ENCODE measurements around the gene HSP90B1.

- TF ChIP-seq ELF4 (IDR thresholded peaks at IDR 0.05) (no peak; the same call in 1 of the 2 replicates), FOXM1 (IDR thresholded peaks at IDR 0.05; ENCODE audit: borderline replicate concordance) (no peak; the same call in 1 of the 2 replicates), SP1 (IDR thresholded peaks at IDR 0.05) (no peak), FOXA1 (IDR thresholded peaks at IDR 0.05) (no peak), PKNOX1 (IDR thresholded peaks at IDR 0.05) (no peak), ZNF384 (IDR thresholded peaks at IDR 0.05) (no peak), BHLHE40 (IDR thresholded peaks at IDR 0.05; ENCODE audit: borderline replicate concordance) (no peak), LEF1 (IDR thresholded peaks at IDR 0.05; ENCODE audit: borderline replicate concordance) (no peak), NFRKB (IDR thresholded peaks at IDR 0.05) (no peak)
Measured at GRCh38 chr12:103929784-103930033, 501 bp upstream of the HSP90B1 start.

Measured in HEK293T (cell line).